ENCODE results near the gene PRKCH.
"Not testable (repeated sequence)": the region's sequence is repeated elsewhere in the genome, so short reads cannot be mapped to it uniquely, and the experiment has no call there.

Gene PRKCH

GRCh38 chr14:61460718-61461611, 139.6 kb downstream of the PRKCH start:
- Histone ChIP-seq H3K36me3 (ENCODE audit: control insufficient read depth, insufficient read depth, low read length) (no peaks in the 10 kb centered on the region), H3K27me3 (ENCODE audit: control insufficient read depth, insufficient read depth, low read length) (no peaks in the 10 kb centered on the region), H3K4me3 (ENCODE audit: low read length) (no peak overlapping the region), H3K4me1 (ENCODE audit: control insufficient read depth, insufficient read depth, low read length) (peaks cover 2% of the 10 kb centered on the region; the same call in 1 of the 2 replicates), H3K27ac (ENCODE audit: low read length) (no peak overlapping the region), H3K9me3 (ENCODE audit: control insufficient read depth, insufficient read depth, low read length) (no peaks in the 10 kb centered on the region)
- no peak for DNase-seq (ENCODE audit: low read depth, low spot score)
- WGBS (ENCODE audit: insufficient coverage, insufficient read length): no CpG with 5 or more reads among the region's 15 CpGs

GRCh38 chr14:61461808-61462275, 140.5 kb downstream of the PRKCH start:
- H3K4me1 ChIP-seq (ENCODE audit: control insufficient read depth, insufficient read depth, low read length): peaks cover 3% of the 10 kb centered on the region; the same call in 1 of the 2 replicates
- H3K9me3 ChIP-seq (ENCODE audit: control insufficient read depth, insufficient read depth, low read length): no peaks in the 10 kb centered on the region
- no peaks in the 10 kb centered on the region for H3K27me3 ChIP-seq (ENCODE audit: control insufficient read depth, insufficient read depth, low read length)
- H3K4me3 ChIP-seq (ENCODE audit: low read length): no peak overlapping the region
- no peak for DNase-seq (ENCODE audit: low read depth, low spot score)
- H3K27ac ChIP-seq (ENCODE audit: low read length): no peak overlapping the region
- no CpG with 5 or more reads among the region's 7 CpGs for WGBS (ENCODE audit: insufficient coverage, insufficient read length)
- no peaks in the 10 kb centered on the region for H3K36me3 ChIP-seq (ENCODE audit: control insufficient read depth, insufficient read depth, low read length)

DNA sequence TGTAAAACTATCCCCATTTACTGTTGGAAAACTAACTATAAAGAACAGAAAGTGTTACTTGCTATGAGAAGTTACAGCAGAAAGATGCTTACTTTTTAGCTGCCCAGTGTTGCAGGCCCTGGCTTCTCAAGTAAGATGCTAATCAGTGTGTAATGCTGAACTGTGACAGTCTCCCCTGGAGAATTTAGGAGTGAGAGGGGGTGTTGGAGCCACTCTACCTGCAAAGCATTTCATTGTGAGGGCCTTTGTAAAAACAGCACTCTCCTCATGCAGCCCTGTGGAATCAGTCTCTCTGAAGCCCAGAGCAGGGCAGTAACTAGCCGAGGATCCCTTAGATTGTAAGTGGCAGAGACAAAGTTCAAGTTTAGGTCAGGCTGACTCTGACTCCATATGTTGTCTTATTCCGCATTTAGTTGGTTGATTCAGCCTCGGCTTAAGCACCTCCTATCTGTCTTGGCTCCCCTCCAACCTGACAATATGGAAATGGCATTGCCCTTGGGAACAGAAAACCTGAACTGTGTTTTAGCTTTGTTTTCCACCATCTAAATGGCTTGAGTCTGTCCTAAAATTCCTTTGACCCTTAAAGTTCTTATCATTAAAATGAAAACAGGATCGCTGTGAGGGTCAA, 141.3 kb downstream of the PRKCH start:
- Histone ChIP-seq H3K27me3 (ENCODE audit: control insufficient read depth, insufficient read depth, low read length) (no peaks in the 10 kb centered on the region), H3K4me1 (ENCODE audit: control insufficient read depth, insufficient read depth, low read length) (peaks cover 5% of the 10 kb centered on the region), H3K4me3 (ENCODE audit: low read length) (no peak overlapping the region), H3K36me3 (ENCODE audit: control insufficient read depth, insufficient read depth, low read length) (no peaks in the 10 kb centered on the region), H3K9me3 (ENCODE audit: control insufficient read depth, insufficient read depth, low read length) (no peaks in the 10 kb centered on the region), H3K27ac (ENCODE audit: low read length) (no peak overlapping the region)
- WGBS (ENCODE audit: insufficient coverage, insufficient read length): no CpG with 5 or more reads among the region's 4 CpGs
- DNase-seq (ENCODE audit: low read depth, low spot score): no peak

- peaks cover 5% of the 10 kb centered on the region for H3K4me1 ChIP-seq (ENCODE audit: control insufficient read depth, insufficient read depth, low read length)
Observed at GRCh38 chr14:61463664-61464285, 142.4 kb downstream of the PRKCH start.

DNA sequence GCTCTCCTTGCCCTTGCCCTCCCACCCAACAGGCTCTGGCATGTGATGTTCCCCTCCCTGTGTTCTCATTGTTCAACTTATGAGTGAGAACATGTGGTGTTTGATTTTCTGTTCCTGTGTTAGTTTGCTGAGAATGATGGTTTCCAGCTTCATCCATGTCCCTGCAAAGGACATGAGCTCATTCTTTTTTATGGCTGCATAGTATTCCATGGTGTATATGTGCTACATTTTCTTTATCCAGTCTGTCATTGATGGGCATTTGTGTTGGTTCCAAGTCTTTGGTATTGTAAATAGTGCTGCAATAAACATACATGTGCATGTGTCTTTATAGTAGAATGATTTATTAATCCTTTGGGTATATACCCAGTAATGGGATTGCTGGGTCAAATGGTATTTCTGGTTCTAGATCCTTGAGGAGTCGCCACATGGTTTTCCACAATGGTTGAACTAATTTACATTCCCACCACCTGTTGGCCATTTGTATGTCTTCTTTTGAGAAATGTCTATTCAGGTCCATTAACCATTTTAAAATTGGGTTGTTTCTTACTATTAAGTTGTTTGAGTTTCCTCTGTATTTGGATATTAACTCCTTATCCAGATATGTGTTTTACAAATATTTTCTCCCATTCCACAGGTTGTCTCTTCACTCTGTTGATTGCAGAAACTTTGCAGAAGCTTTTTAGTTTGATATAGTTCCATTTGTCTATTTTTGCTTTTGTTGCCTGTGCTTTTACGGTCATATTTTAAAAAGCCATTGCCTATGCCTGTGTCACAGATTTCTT, 143.4 kb downstream of the PRKCH start:
- not testable (repeated sequence) for H3K36me3 ChIP-seq (ENCODE audit: control insufficient read depth, insufficient read depth, low read length)

More at GRCh38 chr14:61463664-61464285, 142.4 kb downstream of the PRKCH start:
- H3K27ac ChIP-seq (ENCODE audit: low read length): no peak overlapping the region
- H3K4me3 ChIP-seq (ENCODE audit: low read length): no peak overlapping the region
- DNase-seq (ENCODE audit: low read depth, low spot score): no peak
- no peaks in the 10 kb centered on the region for H3K27me3 ChIP-seq (ENCODE audit: control insufficient read depth, insufficient read depth, low read length)
- H3K36me3 ChIP-seq (ENCODE audit: control insufficient read depth, insufficient read depth, low read length): no peaks in the 10 kb centered on the region
- WGBS (ENCODE audit: insufficient coverage, insufficient read length): no CpG with 5 or more reads among the region's 3 CpGs
- H3K9me3 ChIP-seq (ENCODE audit: control insufficient read depth, insufficient read depth, low read length): no peaks in the 10 kb centered on the region

DNA sequence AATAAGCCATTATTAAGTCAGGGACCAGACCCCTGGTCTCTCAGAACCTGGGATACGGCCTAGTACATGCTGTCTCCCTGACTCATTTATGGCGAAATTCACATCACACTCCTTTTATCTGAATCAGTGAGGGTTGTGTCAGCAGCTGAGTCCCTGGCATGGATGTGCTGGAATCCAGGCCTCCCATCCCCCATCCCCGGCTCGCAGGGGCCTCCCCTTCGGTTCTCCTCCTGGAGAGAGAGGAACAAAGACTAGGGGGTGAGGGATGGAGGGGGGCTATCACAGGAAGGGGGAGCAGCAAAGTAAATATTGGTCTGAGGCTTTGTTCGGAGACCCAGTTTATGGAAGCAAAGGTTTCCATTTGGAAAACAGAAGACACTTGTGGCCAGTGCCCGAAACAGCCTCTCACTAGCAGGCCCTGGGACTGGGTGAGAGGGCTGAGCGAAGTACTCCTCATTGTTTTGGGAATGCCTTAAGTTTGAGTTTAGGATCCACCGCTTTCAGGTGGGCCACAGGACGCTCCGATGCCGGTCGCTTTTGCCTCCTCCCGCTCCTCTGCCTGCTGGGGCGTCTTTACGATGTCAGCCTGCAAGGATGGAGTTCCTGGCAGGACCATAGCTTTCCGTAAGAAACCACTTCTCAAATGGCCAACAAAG, 145.0 kb downstream of the PRKCH start:
- peaks cover 12% of the 10 kb centered on the region for H3K4me1 ChIP-seq (ENCODE audit: control insufficient read depth, insufficient read depth, low read length)

More for the DNA sequence above, 143.4 kb downstream of the PRKCH start:
- H3K9me3 ChIP-seq (ENCODE audit: control insufficient read depth, insufficient read depth, low read length); H3K27ac ChIP-seq (ENCODE audit: low read length); H3K4me1 ChIP-seq (ENCODE audit: control insufficient read depth, insufficient read depth, low read length); H3K4me3 ChIP-seq (ENCODE audit: low read length); DNase-seq (ENCODE audit: low read depth, low spot score); H3K27me3 ChIP-seq (ENCODE audit: control insufficient read depth, insufficient read depth, low read length): not testable (repeated sequence)
- WGBS (ENCODE audit: insufficient coverage, insufficient read length): no CpG with 5 or more reads among the region's 2 CpGs

GRCh38 chr14:61466905-61467280, 145.5 kb downstream of the PRKCH start:
- WGBS (ENCODE audit: insufficient coverage, insufficient read length): no CpG with 5 or more reads among the region's 3 CpGs
- no peak for DNase-seq (ENCODE audit: low read depth, low spot score)
- Histone ChIP-seq H3K9me3 (ENCODE audit: control insufficient read depth, insufficient read depth, low read length) (no peaks in the 10 kb centered on the region), H3K4me3 (ENCODE audit: low read length) (no peak overlapping the region), H3K27ac (ENCODE audit: low read length) (no peak overlapping the region), H3K36me3 (ENCODE audit: control insufficient read depth, insufficient read depth, low read length) (no peaks in the 10 kb centered on the region), H3K27me3 (ENCODE audit: control insufficient read depth, insufficient read depth, low read length) (peaks cover 1% of the 10 kb centered on the region; the same call in 1 of the 2 replicates), H3K4me1 (ENCODE audit: control insufficient read depth, insufficient read depth, low read length) (peaks cover 12% of the 10 kb centered on the region)

More for the DNA sequence above, 145.0 kb downstream of the PRKCH start:
- H3K9me3 ChIP-seq (ENCODE audit: control insufficient read depth, insufficient read depth, low read length): no peaks in the 10 kb centered on the region
- no peak overlapping the region for H3K27ac ChIP-seq (ENCODE audit: low read length)
- H3K4me3 ChIP-seq (ENCODE audit: low read length): no peak overlapping the region
- H3K36me3 ChIP-seq (ENCODE audit: control insufficient read depth, insufficient read depth, low read length): no peaks in the 10 kb centered on the region
- WGBS (ENCODE audit: insufficient coverage, insufficient read length): no CpG with 5 or more reads among the region's 17 CpGs
- peaks cover 1% of the 10 kb centered on the region; the same call in 1 of the 2 replicates for H3K27me3 ChIP-seq (ENCODE audit: control insufficient read depth, insufficient read depth, low read length)
- no peak for DNase-seq (ENCODE audit: low read depth, low spot score)

DNA sequence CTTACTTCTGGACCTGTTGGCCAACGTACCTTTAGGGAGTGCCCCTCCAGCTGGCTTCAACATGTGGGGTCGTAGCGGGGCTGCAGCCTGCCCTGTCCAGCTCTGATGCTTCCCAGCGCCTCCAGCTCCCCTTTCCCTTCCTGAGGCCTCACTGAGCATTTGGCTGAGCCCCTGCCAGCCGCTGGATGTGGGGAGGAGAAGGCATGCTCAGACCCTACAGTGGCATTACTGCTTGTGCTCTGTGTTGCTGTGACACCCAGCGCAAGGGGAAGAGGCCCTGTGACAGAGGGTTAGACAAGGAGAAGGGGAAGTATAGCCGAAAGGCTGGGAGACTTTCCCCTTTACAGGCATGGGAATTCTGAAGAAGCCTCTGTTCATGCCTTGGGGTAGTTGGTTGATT, 145.9 kb downstream of the PRKCH start:
- no peak overlapping the region for H3K27ac ChIP-seq (ENCODE audit: low read length)
- H3K4me3 ChIP-seq (ENCODE audit: low read length): no peak overlapping the region
- DNase-seq (ENCODE audit: low read depth, low spot score): no peak
- H3K9me3 ChIP-seq (ENCODE audit: control insufficient read depth, insufficient read depth, low read length): no peaks in the 10 kb centered on the region
- WGBS (ENCODE audit: insufficient coverage, insufficient read length): no CpG with 5 or more reads among the region's 7 CpGs
- no peaks in the 10 kb centered on the region for H3K36me3 ChIP-seq (ENCODE audit: control insufficient read depth, insufficient read depth, low read length)
- H3K27me3 ChIP-seq (ENCODE audit: control insufficient read depth, insufficient read depth, low read length): peaks cover 1% of the 10 kb centered on the region; the same call in 1 of the 2 replicates
- peaks cover 13% of the 10 kb centered on the region for H3K4me1 ChIP-seq (ENCODE audit: control insufficient read depth, insufficient read depth, low read length)

DNA sequence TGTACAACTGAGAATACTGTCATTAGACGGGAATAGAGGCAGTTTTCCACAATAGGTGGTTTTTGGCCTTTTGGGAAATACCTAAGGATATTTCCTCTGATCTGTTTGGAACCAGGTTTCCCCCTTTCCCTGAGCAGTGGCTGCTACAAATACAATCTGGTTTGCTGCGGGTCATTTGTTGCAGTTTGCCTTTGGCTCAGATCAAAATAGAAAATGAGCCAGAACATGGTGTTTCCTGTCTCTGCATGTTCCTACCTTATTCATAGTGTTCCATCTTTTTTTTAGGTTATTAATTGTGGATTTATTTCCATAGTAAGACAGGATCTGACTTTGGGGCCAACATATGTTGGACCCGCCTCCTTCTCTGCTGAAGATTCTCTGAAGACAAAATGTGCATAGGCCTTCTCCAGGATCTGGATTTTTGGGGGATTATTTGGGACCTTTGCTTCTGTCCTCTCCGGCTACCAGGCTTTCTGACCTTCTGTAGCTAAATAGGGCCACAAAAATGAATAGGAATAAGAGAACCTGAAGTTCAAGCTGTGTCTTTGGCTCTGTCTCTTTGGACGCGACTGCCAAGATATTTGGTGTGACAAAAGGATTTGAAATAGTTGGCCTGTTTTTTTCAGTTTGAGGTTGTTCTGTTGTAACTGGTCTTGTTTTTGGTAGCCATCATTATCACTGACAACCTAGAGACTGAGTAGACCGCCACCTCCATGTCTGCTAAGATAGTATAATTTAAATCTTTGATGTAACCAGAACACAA, 146.9 kb downstream of the PRKCH start:
- no CpG with 5 or more reads among the region's 7 CpGs for WGBS (ENCODE audit: insufficient coverage, insufficient read length)
- no peak overlapping the region for H3K27ac ChIP-seq (ENCODE audit: low read length)
- no peaks in the 10 kb centered on the region for H3K36me3 ChIP-seq (ENCODE audit: control insufficient read depth, insufficient read depth, low read length)
- no peak overlapping the region for H3K4me3 ChIP-seq (ENCODE audit: low read length)
- H3K4me1 ChIP-seq (ENCODE audit: control insufficient read depth, insufficient read depth, low read length): peaks cover 12% of the 10 kb centered on the region
- no peaks in the 10 kb centered on the region for H3K9me3 ChIP-seq (ENCODE audit: control insufficient read depth, insufficient read depth, low read length)
- DNase-seq (ENCODE audit: low read depth, low spot score): no peak
- peaks cover 1% of the 10 kb centered on the region; the same call in 1 of the 2 replicates for H3K27me3 ChIP-seq (ENCODE audit: control insufficient read depth, insufficient read depth, low read length)
